HEK293T (cell line): Measurements from ENCODE around the gene KLHL29.

Source experiments
- ARNT ChIP-seq: fragments of 450-650 bp; IDR thresholded peaks from 2 replicates; pipeline ENCODE4 v1.6.1; 2017; ENCODE audit warnings: mild to moderate bottlenecking
- FOXK2 ChIP-seq: fragments of 450-650 bp; IDR thresholded peaks from 2 replicates; pipeline ENCODE4 v1.6.1; 2016; ENCODE audit warnings: mild to moderate bottlenecking
- FOXM1 ChIP-seq: fragments of 450-650 bp; IDR thresholded peaks from 2 replicates; pipeline ENCODE4 v1.6.1; 2017; ENCODE audit warnings: mild to moderate bottlenecking, borderline replicate concordance
- L3MBTL2 ChIP-seq: fragments of 450-650 bp; conservative IDR thresholded peaks from 2 replicates; pipeline ENCODE4 v1.6.1; 2016; ENCODE audit warnings: mild to moderate bottlenecking
- PKNOX1 ChIP-seq: fragments of 450-650 bp; IDR thresholded peaks from 2 replicates; pipeline ENCODE4 v1.6.1; 2016
- SP1 ChIP-seq: fragments of 450-650 bp; IDR thresholded peaks from 2 replicates; pipeline ENCODE4 v1.6.1; 2017
- TARDBP ChIP-seq: fragments of 450-650 bp; IDR thresholded peaks from 2 replicates; pipeline ENCODE4 v1.6.1; 2016
- ZNF384 ChIP-seq: fragments of 450-650 bp; IDR thresholded peaks from 2 replicates; pipeline ENCODE4 v1.6.1; 2016

GRCh38 chr2:23695214-23695889 is 310.4 kb downstream of the KLHL29 start:
- TF ChIP-seq L3MBTL2: no peak
- no peak for TF ChIP-seq ARNT
- no peak for TF ChIP-seq FOXK2
- TF ChIP-seq PKNOX1: no peak
- no peak for TF ChIP-seq SP1
- TF ChIP-seq FOXM1: no peak
- TF ChIP-seq TARDBP: no peak
- no peak for TF ChIP-seq ZNF384
